Neural progenitor cell (in vitro differentiated cells): Measurements from ENCODE around the gene USP33. TPM values are rescaled to one million over a fixed set of nuclear protein-coding genes. Genes with fewer than 3 reads are reported as not detected.
A peak's percentile ranks its signal among the peaks of the same experiment; 100 is the strongest.

Experiments used
- DNase-seq: peaks from one replicate; pipeline ENCODE4 v3.0.0-alpha.2; 2016; ENCODE audit warnings: low spot score
- H2AFZ ChIP-seq: fragments of 200-600 bp; sonication (generic); replicated peaks from 2 replicates; pipeline ENCODE4 v1.6.1; 2016; ENCODE audit warnings: antibody characterized with exemption
- H3F3A ChIP-seq: fragments of 200-600 bp; sonication (generic); 2 replicates; pipeline ENCODE4 v1.6.1; 2016; ENCODE audit warnings: antibody characterized with exemption, low read depth
- H3K27ac ChIP-seq: fragments of 200-600 bp; sonication (generic); 2 replicates; pipeline ENCODE4 v1.5.1; 2016; ENCODE audit warnings: mild to moderate bottlenecking
- H3K27me3 ChIP-seq: fragments of 200-600 bp; sonication (generic); 2 replicates; pipeline ENCODE4 v1.6.1; 2016; ENCODE audit warnings: mild to moderate bottlenecking, moderate library complexity
- H3K36me3 ChIP-seq: fragments of 200-600 bp; sonication (generic); 2 replicates; pipeline ENCODE4 v1.5.1; 2016
- H3K4me1 ChIP-seq: fragments of 200-600 bp; sonication (generic); 2 replicates; pipeline ENCODE4 v1.6.1; 2016; ENCODE audit warnings: mixed run types
- H3K4me2 ChIP-seq: fragments of 200-600 bp; sonication (generic); 2 replicates; pipeline ENCODE4 v1.6.1; 2016
- H3K4me3 ChIP-seq: fragments of 200-600 bp; sonication (generic); 2 replicates; pipeline ENCODE4 v1.5.1; 2016
- H3K79me2 ChIP-seq: fragments of 200-600 bp; sonication (generic); 2 replicates; pipeline ENCODE4 v1.6.1; 2016; ENCODE audit warnings: low read depth
- H3K9ac ChIP-seq: fragments of 200-600 bp; sonication (generic); 2 replicates; pipeline ENCODE4 v1.6.1; 2016
- H3K9me3 ChIP-seq: fragments of 200-600 bp; sonication (generic); 2 replicates; pipeline ENCODE4 v1.5.1; 2016; ENCODE audit warnings: low read depth
- H4K20me1 ChIP-seq: fragments of 200-600 bp; sonication (generic); 2 replicates; pipeline ENCODE4 v1.6.1; 2016; ENCODE audit warnings: low read depth
- H3K27ac Mint-ChIP-seq: 3 replicates; pipeline ENCODE4 v1.8.0; 2021; ENCODE audit warnings: mixed read lengths
- H3K27me3 Mint-ChIP-seq: 2 replicates; pipeline ENCODE4 v1.8.0; 2022; ENCODE audit warnings: low read depth, mild to moderate bottlenecking, inconsistent platforms, moderate library complexity, mixed read lengths; ENCODE audit not compliant: insufficient read depth
- H3K36me3 Mint-ChIP-seq: 3 replicates; pipeline ENCODE4 v1.8.0; 2021; ENCODE audit warnings: mixed read lengths
- H3K4me1 Mint-ChIP-seq: 3 replicates; pipeline ENCODE4 v1.8.0; 2021; ENCODE audit warnings: mixed read lengths
- H3K4me3 Mint-ChIP-seq: 3 replicates; pipeline ENCODE4 v1.8.0; 2021; ENCODE audit warnings: mild to moderate bottlenecking, moderate library complexity, mixed read lengths
- H3K9me3 Mint-ChIP-seq: 3 replicates; pipeline ENCODE4 v1.8.0; 2020; ENCODE audit warnings: mixed read lengths
- CTCF ChIP-seq: fragments of 200-600 bp; sonication (generic); IDR thresholded peaks from 2 replicates; pipeline ENCODE4 v1.5.1; 2017; ENCODE audit warnings: antibody characterized with exemption, mild to moderate bottlenecking
- EZH2 ChIP-seq: fragments of 200-600 bp; sonication (generic); IDR thresholded peaks from 2 replicates; pipeline ENCODE4 v1.6.1; 2017; ENCODE audit warnings: antibody characterized with exemption, mild to moderate bottlenecking, moderate library complexity
- EZH2phosphoT487 ChIP-seq: fragments of 200-600 bp; sonication (generic); IDR thresholded peaks from 2 replicates; pipeline ENCODE4 v1.6.1; 2017; ENCODE audit warnings: antibody characterized with exemption
- total RNA-seq: library from RNA; depleted of rRNA; stranded (reverse); fragments of >200 nt; gene quantifications from 2 replicates; pipeline ENCODE4 v1.2.3, GENCODE V29; 2015; ENCODE audit warnings: low replicate concordance

USP33 gene
- total RNA-seq, 1 donor from 2014 or later, result 132 TPM

GRCh38 chr1:77783141-77783540, 23.5 kb upstream of the USP33 start:
- Histone ChIP-seq H4K20me1 (no peaks in the 10 kb centered on the region), H3K4me1 (peaks cover 5% of the 10 kb centered on the region), H3K27ac (no peak overlapping the region), H3K9ac (no peak overlapping the region), H3F3A (no peaks in the 10 kb centered on the region), H3K79me2 (peaks cover 33% of the 10 kb centered on the region), H2AFZ (no peak overlapping the region), H3K4me3 (no peak overlapping the region), H3K36me3 (peaks cover under 1% of the 10 kb centered on the region), H3K9me3 (no peaks in the 10 kb centered on the region), H3K4me2 (no peak overlapping the region), H3K27me3 (no peaks in the 10 kb centered on the region)
- Mint-ChIP-seq H3K27ac (no peak overlapping the region), H3K4me3 (no peak overlapping the region), H3K36me3 (peaks cover 29% of the 10 kb centered on the region), H3K4me1 (peaks cover 18% of the 10 kb centered on the region), H3K27me3 (peaks cover 2% of the 10 kb centered on the region), H3K9me3 (peaks cover 13% of the 10 kb centered on the region)
- DNase-seq, result no peak
- TF ChIP-seq EZH2phosphoT487, result no peak
- no peak for TF ChIP-seq CTCF
- no peak for TF ChIP-seq EZH2

GRCh38 chr1:77781683-77782082, 22.0 kb upstream of the USP33 start:
- no peak overlapping the region for H3K27ac Mint-ChIP-seq
- no peak overlapping the region for H3K4me2 ChIP-seq
- H3K27ac ChIP-seq, result no peak overlapping the region
- H2AFZ ChIP-seq, result no peak overlapping the region
- TF ChIP-seq EZH2phosphoT487, result no peak
- no peak for TF ChIP-seq EZH2
- TF ChIP-seq CTCF, result no peak
- H3K27me3 Mint-ChIP-seq, result peaks cover 2% of the 10 kb centered on the region
- H3K79me2 ChIP-seq, result peaks cover 33% of the 10 kb centered on the region
- no peak for DNase-seq
- no peaks in the 10 kb centered on the region for H3K9me3 ChIP-seq
- H3K4me1 ChIP-seq, result peaks cover 5% of the 10 kb centered on the region
- H3K36me3 ChIP-seq, result no peaks in the 10 kb centered on the region
- no peaks in the 10 kb centered on the region for H4K20me1 ChIP-seq
- no peak overlapping the region for H3K4me3 Mint-ChIP-seq
- H3K36me3 Mint-ChIP-seq, result peaks cover 21% of the 10 kb centered on the region
- H3K9ac ChIP-seq, result no peak overlapping the region
- H3K4me1 Mint-ChIP-seq, result peaks cover 18% of the 10 kb centered on the region
- H3K9me3 Mint-ChIP-seq, result peaks cover 5% of the 10 kb centered on the region
- no peaks in the 10 kb centered on the region for H3K27me3 ChIP-seq
- H3K4me3 ChIP-seq, result no peak overlapping the region
- no peaks in the 10 kb centered on the region for H3F3A ChIP-seq

- peaks cover 18% of the 10 kb centered on the region for H3K4me1 Mint-ChIP-seq
- no peak for TF ChIP-seq EZH2
- TF ChIP-seq CTCF, result no peak
- TF ChIP-seq EZH2phosphoT487, result no peak
- H3K27me3 ChIP-seq, result no peaks in the 10 kb centered on the region
- no peaks in the 10 kb centered on the region for H3K9me3 ChIP-seq
- H3K4me3 Mint-ChIP-seq, result peak within 1 kb of the TSS; percentile 93
- H4K20me1 ChIP-seq, result no peaks in the 10 kb centered on the region
- H3F3A ChIP-seq, result no peaks in the 10 kb centered on the region
- H3K4me2 ChIP-seq, result peak within 1 kb of the TSS; percentile 86
- peak within 1 kb of the TSS; percentile 52 for H3K27ac Mint-ChIP-seq
- H3K9ac ChIP-seq, result peak within 1 kb of the TSS; percentile 72
- H3K36me3 ChIP-seq, result no peaks in the 10 kb centered on the region
- no peak within 1 kb of the TSS for H3K27ac ChIP-seq
- peaks cover 5% of the 10 kb centered on the region for H3K4me1 ChIP-seq
- peak within 1 kb of the TSS; percentile 88 for H3K4me3 ChIP-seq
- peaks cover 3% of the 10 kb centered on the region for H3K9me3 Mint-ChIP-seq
- H2AFZ ChIP-seq, result peak within 1 kb of the TSS; percentile 99
- H3K36me3 Mint-ChIP-seq, result peaks cover 8% of the 10 kb centered on the region
- peak; percentile 91 for DNase-seq
- H3K79me2 ChIP-seq, result peaks cover 33% of the 10 kb centered on the region
- H3K27me3 Mint-ChIP-seq, result peaks cover 2% of the 10 kb centered on the region
Observed at GRCh38 chr1:77779529-77780281, 20.1 kb upstream of the USP33 start, which contains the start of gene MIGA1. Gene MIGA1 (plus strand): TSS chr1:77779649. CDS start chr1:77783253, 3,604 bp downstream.
